Mesenchymal stem cell (in vitro differentiated cells and primary cell): ENCODE data around the gene BAIAP2.

Experiments used
- DNase-seq: peaks from one replicate; pipeline ENCODE4 v3.0.0-alpha.2; 2013
- H2AFZ ChIP-seq: one replicate; pipeline ENCODE4 v1.6.1; 2013; ENCODE audit warnings: low read depth, mild to moderate bottlenecking, control low read depth, inconsistent platforms, low read length, moderate library complexity
- H2AK5ac ChIP-seq: 2 replicates; pipeline ENCODE4 v1.6.1; 2013; ENCODE audit warnings: low read length, moderate library complexity, mild to moderate bottlenecking, inconsistent platforms; ENCODE audit not compliant: severe bottlenecking
- H2BK120ac ChIP-seq: one replicate; pipeline ENCODE4 v1.6.1; 2013; ENCODE audit warnings: low read depth, mild to moderate bottlenecking, inconsistent platforms, low read length, moderate library complexity
- H2BK12ac ChIP-seq, 2 experiments: one replicate each; pipeline ENCODE4 v1.6.1; 2013; ENCODE audit warnings: inconsistent platforms in 2 of 2, low read length in 2 of 2, mild to moderate bottlenecking in 2 of 2, moderate library complexity in 2 of 2, control low read depth in 1 of 2
- H2BK15ac ChIP-seq: one replicate; pipeline ENCODE4 v1.6.1; 2013; ENCODE audit warnings: mild to moderate bottlenecking, low read depth, inconsistent platforms; ENCODE audit not compliant: poor library complexity, severe bottlenecking
- H2BK5ac ChIP-seq: 2 replicates; pipeline ENCODE4 v1.6.1; 2013; ENCODE audit warnings: low read depth, mild to moderate bottlenecking, low read length, control low read depth, inconsistent platforms; ENCODE audit not compliant: poor library complexity, severe bottlenecking
- H3K14ac ChIP-seq, 2 experiments: one replicate each; pipeline ENCODE4 v1.6.1; 2013; ENCODE audit warnings: inconsistent platforms in 2 of 2, low read length in 2 of 2, control low read depth in 1 of 2, mild to moderate bottlenecking in 1 of 2, moderate library complexity in 1 of 2
- H3K18ac ChIP-seq, 2 experiments: one replicate each; pipeline ENCODE4 v1.6.1; 2013; ENCODE audit warnings: inconsistent platforms in 2 of 2, low read length in 2 of 2, control low read depth in 1 of 2, low read depth in 1 of 2, mild to moderate bottlenecking in 1 of 2
- H3K23ac ChIP-seq, 2 experiments: one replicate each; pipeline ENCODE4 v1.6.1; 2013; ENCODE audit warnings: inconsistent platforms in 2 of 2, low read length in 2 of 2, mild to moderate bottlenecking in 2 of 2, moderate library complexity in 2 of 2, control low read depth in 1 of 2
- H3K27ac ChIP-seq: 2 replicates; pipeline ENCODE4 v1.5.1; 2013; ENCODE audit warnings: mild to moderate bottlenecking, moderate library complexity, low read length, control low read depth, inconsistent platforms; ENCODE audit not compliant: poor library complexity, severe bottlenecking
- H3K27me3 ChIP-seq, 2 experiments: 2 replicates each; pipeline versions ENCODE4 v1.6.1 to v1.7.0; 2013; ENCODE audit warnings: low read length in 2 of 2, mild to moderate bottlenecking in 2 of 2, moderate library complexity in 2 of 2, control low read depth in 1 of 2, inconsistent platforms in 1 of 2; ENCODE audit not compliant: control insufficient read depth in 1 of 2, insufficient read depth in 1 of 2
- H3K36me3 ChIP-seq, 2 experiments: 2 replicates each; pipeline versions ENCODE4 v1.6.1 to v1.7.0; 2013; ENCODE audit warnings: low read length in 2 of 2, control low read depth in 1 of 2, inconsistent platforms in 1 of 2, low read depth in 1 of 2, mild to moderate bottlenecking in 1 of 2; ENCODE audit not compliant: insufficient read depth in 2 of 2, control insufficient read depth in 1 of 2
- H3K4ac ChIP-seq, 2 experiments: one replicate each; pipeline ENCODE4 v1.6.1; 2013; ENCODE audit warnings: inconsistent platforms in 2 of 2, low read length in 2 of 2, mild to moderate bottlenecking in 2 of 2, moderate library complexity in 2 of 2, control low read depth in 1 of 2, low read depth in 1 of 2
- H3K4me1 ChIP-seq: 2 replicates; pipeline ENCODE4 v1.6.1; 2013; ENCODE audit warnings: low read depth, low read length, control low read depth; ENCODE audit not compliant: control insufficient read depth, insufficient read depth
- H3K4me2 ChIP-seq: 2 replicates; pipeline ENCODE4 v1.6.1; 2013; ENCODE audit warnings: low read length, mild to moderate bottlenecking, inconsistent platforms; ENCODE audit not compliant: poor library complexity, severe bottlenecking
- H3K4me3 ChIP-seq, 2 experiments: 2 replicates each; pipeline versions ENCODE4 v1.5.1 to v1.7.0; 2013; ENCODE audit warnings: low read length in 2 of 2, mild to moderate bottlenecking in 2 of 2, control low read depth in 1 of 2, low read depth in 1 of 2; ENCODE audit not compliant: insufficient read depth in 1 of 2
- H3K79me1 ChIP-seq: replicated peaks from 2 replicates; pipeline ENCODE4 v1.6.1; 2013; ENCODE audit warnings: mild to moderate bottlenecking, control low read depth, low read length, inconsistent platforms; ENCODE audit not compliant: poor library complexity, severe bottlenecking
- H3K9ac ChIP-seq: 2 replicates; pipeline ENCODE4 v1.7.0; 2013; ENCODE audit warnings: mild to moderate bottlenecking, low read length, moderate library complexity
- H3K9me3 ChIP-seq: 2 replicates; pipeline ENCODE4 v1.7.0; 2013; ENCODE audit warnings: mild to moderate bottlenecking, low read length; ENCODE audit not compliant: control insufficient read depth
- H4K8ac ChIP-seq: one replicate; pipeline ENCODE4 v1.6.1; 2013; ENCODE audit warnings: inconsistent platforms, mild to moderate bottlenecking, low read length, moderate library complexity
- H4K91ac ChIP-seq: one replicate; pipeline ENCODE4 v1.6.1; 2013; ENCODE audit warnings: mild to moderate bottlenecking, low read length, inconsistent platforms
- WGBS: methylation state at CpG from one replicate; pipeline ENCODE4 v1.1.7; 2013; ENCODE audit warnings: mixed read lengths; 5-methylcytosine and 5-hydroxymethylcytosine counted together

Gene BAIAP2

DNA sequence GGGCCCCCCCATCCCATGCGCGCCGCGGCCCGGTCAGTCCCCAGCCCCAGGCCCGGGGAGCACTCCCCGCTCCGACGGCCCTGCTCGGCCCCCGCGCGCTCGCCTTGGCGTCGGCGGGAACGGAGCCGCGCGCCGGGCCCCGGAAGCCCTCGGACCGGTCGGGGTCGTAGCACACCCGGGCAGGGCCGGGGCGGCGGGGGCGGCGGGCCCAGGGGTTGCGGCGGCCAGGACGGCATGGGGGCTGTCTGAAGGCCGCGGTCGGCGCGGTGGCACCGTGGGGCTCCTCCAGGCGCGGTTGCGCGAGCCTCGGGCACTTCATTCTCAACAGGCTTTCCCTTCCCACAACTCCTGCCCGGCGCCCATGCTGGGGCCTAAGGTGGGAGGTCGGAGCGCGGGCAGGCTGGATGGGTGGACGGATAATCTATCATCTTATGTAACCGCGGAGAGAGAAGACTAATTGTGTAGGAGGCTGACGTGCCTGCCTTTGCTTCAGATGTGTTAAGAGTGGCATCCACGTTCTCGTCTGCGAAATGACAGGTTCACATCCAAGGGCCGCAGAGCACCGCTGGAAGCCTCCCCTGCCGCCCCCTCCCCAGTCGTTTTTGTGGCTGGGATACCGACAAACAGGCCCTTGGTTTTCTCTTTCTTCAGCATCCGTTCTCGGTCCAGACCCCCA, 708 bp downstream of the BAIAP2 start:
- Histone ChIP-seq H3K9me3 (no peaks in the 10 kb centered on the region), H3K23ac (no peak overlapping the region), H3K36me3 (peaks cover 5 to 52% of the 10 kb centered on the region in 2 experiments), H3K18ac (peak overlapping the region in 1 of 2 experiments; percentile 9), H3K9ac (peak overlapping the region; percentile 72), H3K27ac (no peak overlapping the region), H3K27me3 (no peaks in the 10 kb centered on the region), H3K4ac (no peak overlapping the region), H2AFZ (no peak overlapping the region), H2AK5ac (no peak overlapping the region), H4K8ac (no peak overlapping the region), H2BK12ac (no peak overlapping the region), H2BK15ac (no peak overlapping the region), H4K91ac (no peak overlapping the region), H3K4me3 (peak overlapping the region; percentile 80 to 81), H2BK5ac (no peak overlapping the region), H3K4me1 (peaks cover 70% of the 10 kb centered on the region), H2BK120ac (no peak overlapping the region), H3K79me1 (peaks cover 19% of the 10 kb centered on the region), H3K4me2 (peak overlapping the region; percentile 69), H3K14ac (peak overlapping the region in 1 of 2 experiments; percentile 53)
- 4% methylated on average over 45 of the region's 66 CpGs for WGBS
- DNase-seq, result peak; percentile 46

DNA sequence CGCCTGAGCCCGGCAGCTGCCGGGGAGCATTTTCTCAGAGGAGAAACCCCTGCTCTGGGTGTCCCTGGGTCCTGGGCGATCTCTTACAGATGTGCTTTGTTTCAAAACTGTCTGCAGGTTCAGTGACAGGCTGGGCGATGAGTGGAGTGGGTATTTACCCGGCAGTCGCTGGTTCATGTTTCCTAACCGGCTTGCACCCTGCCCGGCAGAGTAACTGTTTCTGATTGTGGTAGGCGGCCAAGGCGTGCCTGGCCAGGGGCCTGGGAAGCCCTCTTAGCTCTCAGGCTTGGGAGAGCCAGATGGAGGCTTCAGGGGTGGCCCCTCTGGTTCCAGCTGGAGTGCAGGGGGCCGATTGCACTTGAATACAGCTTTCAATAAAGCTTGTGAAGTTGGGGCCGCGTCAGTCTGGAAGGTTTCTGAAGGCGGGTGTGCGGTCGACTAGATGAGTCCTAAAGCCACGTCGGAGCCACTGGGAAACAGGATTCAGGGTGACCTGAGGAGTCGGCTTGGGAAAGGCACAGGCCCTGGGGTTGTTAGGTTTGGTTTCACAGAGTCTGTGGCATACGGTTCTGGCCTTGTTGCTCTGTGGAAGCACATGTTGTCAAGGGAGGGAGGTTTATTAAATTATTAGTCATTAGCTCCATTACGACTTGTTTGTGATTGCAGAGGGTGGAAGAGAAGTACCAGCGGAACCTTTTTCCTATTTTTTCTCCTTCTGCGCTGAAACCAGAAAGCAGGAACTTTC, 1.4 kb downstream of the BAIAP2 start:
- Histone ChIP-seq H3K4me1 (peaks cover 70% of the 10 kb centered on the region), H3K79me1 (peaks cover 19% of the 10 kb centered on the region), H2BK15ac (no peak overlapping the region), H3K14ac (no peak overlapping the region), H3K9me3 (no peaks in the 10 kb centered on the region), H4K8ac (no peak overlapping the region), H3K4ac (peak overlapping the region in 1 of 2 experiments; percentile 47), H3K9ac (peak overlapping the region; percentile 70), H3K36me3 (peaks cover 5 to 48% of the 10 kb centered on the region in 2 experiments), H3K27me3 (no peaks in the 10 kb centered on the region), H4K91ac (no peak overlapping the region), H2BK12ac (no peak overlapping the region), H3K4me3 (peak overlapping the region; percentile 80 to 81), H2AFZ (no peak overlapping the region), H2BK120ac (no peak overlapping the region), H3K27ac (no peak overlapping the region), H3K18ac (no peak overlapping the region), H2AK5ac (no peak overlapping the region), H3K4me2 (peak overlapping the region; percentile 69), H2BK5ac (no peak overlapping the region), H3K23ac (no peak overlapping the region)
- peak; percentile 28 for DNase-seq
- WGBS, result 83% methylated on average over 24 of the region's 24 CpGs

DNA sequence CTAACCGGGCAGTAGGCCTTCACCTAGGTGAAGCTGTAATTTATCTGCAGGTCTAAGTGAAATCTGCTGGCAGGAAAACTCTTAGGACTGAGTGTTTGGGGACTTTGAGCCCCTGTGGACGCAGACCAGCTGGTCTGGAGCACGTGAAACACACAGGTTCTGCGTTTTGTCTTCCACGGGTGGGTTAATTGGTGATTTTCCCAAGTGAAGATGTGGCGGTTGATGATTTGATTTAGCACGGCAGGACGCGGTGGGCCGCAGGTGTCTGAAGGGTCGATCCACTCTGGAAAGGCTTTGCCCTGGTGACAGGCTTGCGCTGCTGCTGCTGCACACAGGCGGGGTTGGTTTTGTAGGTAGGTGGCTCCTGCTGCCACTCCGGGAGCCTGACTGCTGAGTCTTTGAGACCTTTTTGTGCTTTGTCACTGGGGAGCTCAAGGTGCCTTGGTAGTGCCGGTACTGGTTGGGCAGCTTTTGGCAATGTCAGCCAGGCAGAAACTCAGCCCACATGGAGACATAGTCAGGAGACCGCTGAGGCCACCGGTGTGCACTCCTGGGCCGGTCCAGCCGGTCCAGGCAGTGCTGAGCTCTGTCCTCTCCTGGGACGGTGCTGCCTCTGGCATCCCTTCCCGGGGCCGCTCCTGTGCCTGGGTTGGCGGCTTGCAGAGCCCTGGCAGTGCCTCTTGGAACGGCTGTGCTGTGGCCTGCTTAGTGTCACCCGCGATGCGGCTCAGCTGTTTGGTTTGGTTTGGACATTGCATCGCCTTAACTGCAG, 2.3 kb downstream of the BAIAP2 start:
- H3K9me3 ChIP-seq, result no peaks in the 10 kb centered on the region
- no peak overlapping the region for H2BK5ac ChIP-seq
- no peak overlapping the region for H4K91ac ChIP-seq
- H3K9ac ChIP-seq, result no peak overlapping the region
- no peak overlapping the region for H3K27ac ChIP-seq
- H2BK12ac ChIP-seq, result no peak overlapping the region
- peaks cover 4 to 39% of the 10 kb centered on the region in 2 experiments for H3K36me3 ChIP-seq
- 90% methylated on average over 28 of the region's 28 CpGs for WGBS
- peak overlapping the region; percentile 26 for H2BK15ac ChIP-seq
- no peak overlapping the region for H3K18ac ChIP-seq
- no peak overlapping the region for H2AK5ac ChIP-seq
- H3K4me3 ChIP-seq, result no peak overlapping the region
- no peak overlapping the region for H3K23ac ChIP-seq
- H3K14ac ChIP-seq, result no peak overlapping the region
- H3K79me1 ChIP-seq, result peaks cover 14% of the 10 kb centered on the region
- no peak overlapping the region for H3K4ac ChIP-seq
- no peak overlapping the region for H2AFZ ChIP-seq
- no peak overlapping the region for H4K8ac ChIP-seq
- DNase-seq, result peak; percentile 26
- no peaks in the 10 kb centered on the region for H3K27me3 ChIP-seq
- H3K4me2 ChIP-seq, result peak overlapping the region; percentile 69
- no peak overlapping the region for H2BK120ac ChIP-seq
- peaks cover 62% of the 10 kb centered on the region for H3K4me1 ChIP-seq
